Breast epithelium (tissue), 3 donors: Measurements from ENCODE around the gene CCSER1.

Source experiments
- CTCF ChIP-seq, 3 donors: fragments of 450-650 bp; IDR thresholded peaks; one replicate each; pipeline ENCODE4 v1.5.1; 2016 to 2017; ENCODE audit warnings: antibody characterized with exemption in 3 of 3, mild to moderate bottlenecking in 3 of 3, moderate library complexity in 3 of 3
- POLR2A ChIP-seq: fragments of 450-650 bp; IDR thresholded peaks from one replicate; pipeline ENCODE4 v1.6.1; 2016; ENCODE audit warnings: antibody characterized with exemption, mild to moderate bottlenecking, moderate library complexity
- POLR2AphosphoS5 ChIP-seq, 3 donors: sonication (generic); formaldehyde crosslinking; IDR thresholded peaks; one replicate each; pipeline ENCODE4 v1.6.1; 2017; ENCODE audit warnings: antibody characterized with exemption in 3 of 3

GRCh38 chr4:90992213-90992612 lies 865.0 kb downstream of the CCSER1 start:
- no peak for TF ChIP-seq POLR2A
- no peak for TF ChIP-seq POLR2AphosphoS5 (IDR thresholded peaks at IDR 0.05)
- no peak for TF ChIP-seq CTCF (IDR thresholded peaks at IDR 0.05)
